Neural cell (in vitro differentiated cells): ENCODE data around the gene NMRK2.

Experiments
- EP300 ChIP-seq: fragments of 450-650 bp; conservative IDR thresholded peaks from 2 replicates; pipeline ENCODE4 v1.6.1; 2014; ENCODE audit warnings: antibody characterized with exemption, mild to moderate bottlenecking, moderate library complexity; ENCODE audit not compliant: poor library complexity, severe bottlenecking
- EZH2 ChIP-seq: fragments of 200-600, 300-800 bp; shearing (Covaris generic), sonication (generic); IDR thresholded peaks from 2 replicates; pipeline ENCODE4 v1.6.1; 2014; ENCODE audit warnings: antibody characterized with exemption, low read length, borderline replicate concordance, mild to moderate bottlenecking; ENCODE audit not compliant: insufficient read depth, poor library complexity, severe bottlenecking
- POLR2AphosphoS5 ChIP-seq: IDR thresholded peaks from 2 replicates; pipeline ENCODE4 v1.6.1; 2012
- REST ChIP-seq: IDR thresholded peaks from 2 replicates; pipeline ENCODE4 v1.6.1; 2012; ENCODE audit warnings: borderline replicate concordance
- SMC3 ChIP-seq: fragments of 450-650 bp; conservative IDR thresholded peaks from 2 replicates; pipeline ENCODE4 v1.6.1; 2014; ENCODE audit warnings: antibody characterized with exemption, mild to moderate bottlenecking, moderate library complexity; ENCODE audit not compliant: poor library complexity
- TAF1 ChIP-seq: IDR thresholded peaks from 2 replicates; pipeline ENCODE4 v1.6.1; 2012; ENCODE audit warnings: low read depth
- TF ChIP-seq, protein P1 (sequence below): fragments of 450-650 bp; IDR thresholded peaks from 2 replicates; pipeline ENCODE4 v1.5.1; 2014; ENCODE audit warnings: antibody characterized with exemption, mild to moderate bottlenecking, moderate library complexity; ENCODE audit not compliant: poor library complexity, severe bottlenecking

DNA sequence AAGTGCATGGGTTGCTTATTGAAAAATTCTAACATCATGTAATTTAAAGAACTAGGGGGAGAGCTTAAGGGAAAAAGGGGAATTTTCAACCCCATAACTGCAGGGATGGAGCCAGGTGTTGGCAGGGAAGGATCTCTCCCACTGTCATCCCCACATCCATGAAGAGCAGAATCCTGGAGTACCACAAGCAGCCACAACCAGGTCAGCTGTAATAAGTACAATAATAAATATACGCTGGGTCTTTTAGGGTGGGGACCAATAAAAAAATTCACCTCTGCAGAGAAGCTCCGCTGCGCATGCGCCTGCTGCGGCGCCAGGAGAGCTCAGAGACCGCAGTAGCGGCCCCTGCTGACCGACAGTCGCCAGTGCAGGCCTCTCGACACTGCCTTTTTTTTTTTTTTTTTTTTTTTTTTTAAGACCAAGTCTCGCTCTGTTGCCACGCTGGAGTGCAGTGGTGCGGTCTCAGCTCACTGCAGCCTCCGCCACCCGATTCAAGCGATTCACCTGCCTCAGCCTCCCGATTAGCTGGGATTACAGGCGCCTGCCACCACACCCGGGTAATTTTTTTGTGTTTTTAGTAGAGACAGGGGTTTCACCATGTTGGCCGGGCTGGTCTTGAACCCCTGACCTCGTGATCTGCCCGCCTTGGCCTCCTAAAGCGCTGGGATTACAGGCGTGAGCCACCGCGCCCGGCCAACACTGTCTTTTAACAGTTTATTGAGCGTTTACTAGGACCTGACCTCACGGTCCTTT, 54.9 kb downstream of the NMRK2 start:
- TF ChIP-seq, protein P1, sequence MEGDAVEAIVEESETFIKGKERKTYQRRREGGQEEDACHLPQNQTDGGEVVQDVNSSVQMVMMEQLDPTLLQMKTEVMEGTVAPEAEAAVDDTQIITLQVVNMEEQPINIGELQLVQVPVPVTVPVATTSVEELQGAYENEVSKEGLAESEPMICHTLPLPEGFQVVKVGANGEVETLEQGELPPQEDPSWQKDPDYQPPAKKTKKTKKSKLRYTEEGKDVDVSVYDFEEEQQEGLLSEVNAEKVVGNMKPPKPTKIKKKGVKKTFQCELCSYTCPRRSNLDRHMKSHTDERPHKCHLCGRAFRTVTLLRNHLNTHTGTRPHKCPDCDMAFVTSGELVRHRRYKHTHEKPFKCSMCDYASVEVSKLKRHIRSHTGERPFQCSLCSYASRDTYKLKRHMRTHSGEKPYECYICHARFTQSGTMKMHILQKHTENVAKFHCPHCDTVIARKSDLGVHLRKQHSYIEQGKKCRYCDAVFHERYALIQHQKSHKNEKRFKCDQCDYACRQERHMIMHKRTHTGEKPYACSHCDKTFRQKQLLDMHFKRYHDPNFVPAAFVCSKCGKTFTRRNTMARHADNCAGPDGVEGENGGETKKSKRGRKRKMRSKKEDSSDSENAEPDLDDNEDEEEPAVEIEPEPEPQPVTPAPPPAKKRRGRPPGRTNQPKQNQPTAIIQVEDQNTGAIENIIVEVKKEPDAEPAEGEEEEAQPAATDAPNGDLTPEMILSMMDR, result peak; percentile 91
- TF ChIP-seq POLR2AphosphoS5 (no peak), EP300 (no peak), TAF1 (peak; percentile 42), EZH2 (no peak), REST (no peak), SMC3 (peak; percentile 66)
